Measurements from ENCODE around the gene NECTIN4. TPM values are rescaled to one million over a fixed set of nuclear protein-coding genes. Genes with fewer than 3 reads are reported as not detected.

NECTIN4 gene
- total RNA-seq, 2 experiments from 2014 or later = not detected

GRCh38 chr1:161047436-161048420, 41.6 kb downstream of the NECTIN4 start:
- peak overlapping the region; percentile 84 for H3K4me3 Mint-ChIP-seq
- ChIA-PET CTCF (interaction anchor here (0.8 to 7.5 kb wide), 5 partner anchors 15 to 51 kb away, joined by 3 to 79 read pairs (median 5); partner anchors contain the start of genes ARHGAP30, F11R and KLHDC9), POLR2A (interaction anchor here (0.6 to 4.8 kb wide), 17 partner anchors 7 to 232 kb away, joined by 3 to 99 read pairs (median 6); partner anchors contain the start of genes ARHGAP30, F11R, KLHDC9 and NIT1)
- peaks cover 25% of the 10 kb centered on the region for H3K4me1 Mint-ChIP-seq (ENCODE audit: low read depth)
- TF ChIP-seq CTCF (IDR thresholded peaks at IDR 0.05) = no peak
- H3K36me3 Mint-ChIP-seq (ENCODE audit: low read depth) = peaks cover 61% of the 10 kb centered on the region
- no peaks in the 10 kb centered on the region for H3K27me3 Mint-ChIP-seq
- H3K27ac Mint-ChIP-seq = peak overlapping the region; percentile 98
- ATAC-seq (no peak), DNase-seq (no peak)
- no peaks in the 10 kb centered on the region for H3K9me3 Mint-ChIP-seq
- intact Hi-C loops (cut with micrococcal nuclease) = no loop called here

GRCh38 chr1:161046605-161047228, 42.6 kb downstream of the NECTIN4 start:
- TF ChIP-seq CTCF (IDR thresholded peaks at IDR 0.05) = no peak
- ChIA-PET POLR2A (interaction anchor here (0.6 to 4.8 kb wide), 21 partner anchors 8 to 343 kb away, joined by 3 to 99 read pairs (median 6); partner anchors contain the start of genes ARHGAP30, DEDD, F11R and KLHDC9), CTCF (interaction anchor here (0.8 to 7.5 kb wide), 12 partner anchors 9 to 92 kb away, joined by 3 to 79 read pairs (median 4); partner anchors contain the start of genes ARHGAP30, F11R and KLHDC9)
- DNase-seq (no peak), ATAC-seq (no peak)
- Mint-ChIP-seq H3K27me3 (no peaks in the 10 kb centered on the region), H3K4me1 (ENCODE audit: low read depth) (peaks cover 32% of the 10 kb centered on the region), H3K9me3 (no peaks in the 10 kb centered on the region), H3K36me3 (ENCODE audit: low read depth) (peaks cover 62% of the 10 kb centered on the region), H3K4me3 (peak overlapping the region; percentile 84), H3K27ac (peak overlapping the region; percentile 98)
- intact Hi-C loops (cut with micrococcal nuclease) = no loop called here

- intact Hi-C loops (cut with micrococcal nuclease) = no loop called here
- Mint-ChIP-seq H3K27ac (peak within 1 kb of the TSS; percentile 98), H3K4me3 (peak within 1 kb of the TSS; percentile 84), H3K4me1 (ENCODE audit: low read depth) (peaks cover 36% of the 10 kb centered on the region), H3K9me3 (no peaks in the 10 kb centered on the region), H3K36me3 (ENCODE audit: low read depth) (peaks cover 67% of the 10 kb centered on the region), H3K27me3 (no peaks in the 10 kb centered on the region)
- no peak for TF ChIP-seq CTCF (IDR thresholded peaks at IDR 0.05)
- ChIA-PET POLR2A (interaction anchor here (0.6 to 4.8 kb wide), 30 partner anchors 8 to 667 kb away, joined by 3 to 99 read pairs (median 5); partner anchors contain the start of genes ARHGAP30, DEDD, F11R and KLHDC9), CTCF (interaction anchor here (0.8 to 7.5 kb wide), 15 partner anchors 8 to 156 kb away, joined by 3 to 79 read pairs (median 5); partner anchors contain the start of genes ARHGAP30, F11R, KLHDC9 and NECTIN4)
- ATAC-seq (peak; percentile 83), DNase-seq (peak; percentile 96)
Measured at GRCh38 chr1:161045736-161046604, 43.4 kb downstream of the NECTIN4 start, which contains the start of gene USF1. Gene USF1, minus strand, starts transcription at chr1:161045977. Its CDS starts 2,702 bp downstream, at chr1:161043275.
